Thymus (tissue), 11 donors: ENCODE data around the gene PLEKHH1. TPM values are rescaled to one million over a fixed set of nuclear protein-coding genes. Genes with fewer than 3 reads are reported as not detected.

Experiments
- DNase-seq, 9 donors: peaks; one replicate each; pipeline ENCODE4 v3.0.0-alpha.2; 2013; ENCODE audit warnings: low spot score in 9 of 9, low read depth in 6 of 9, missing footprints in 1 of 9
- H3K27ac ChIP-seq, 2 donors: one replicate each; pipeline ENCODE4 v1.5.1; 2013; ENCODE audit warnings: control low read depth in 1 of 2, low read depth in 1 of 2, low read length in 1 of 2, mild to moderate bottlenecking in 1 of 2, moderate library complexity in 1 of 2
- H3K27me3 ChIP-seq, 2 donors: one replicate each; pipeline ENCODE4 v1.5.1; 2013; ENCODE audit warnings: low read length in 1 of 2; ENCODE audit not compliant: control insufficient read depth in 2 of 2, insufficient read depth in 1 of 2
- H3K36me3 ChIP-seq, 2 donors: one replicate each; pipeline ENCODE4 v1.5.1; 2013; ENCODE audit warnings: low read length in 1 of 2, mild to moderate bottlenecking in 1 of 2, moderate library complexity in 1 of 2; ENCODE audit not compliant: control insufficient read depth in 2 of 2, insufficient read depth in 2 of 2
- H3K4me1 ChIP-seq, 2 donors: one replicate each; pipeline ENCODE4 v1.5.1; 2013; ENCODE audit warnings: low read length in 2 of 2; ENCODE audit not compliant: control insufficient read depth in 2 of 2, insufficient read depth in 2 of 2
- H3K4me3 ChIP-seq, 2 donors: one replicate each; pipeline ENCODE4 v1.5.1; 2013; ENCODE audit warnings: low read length in 2 of 2, control low read depth in 1 of 2, mild to moderate bottlenecking in 1 of 2
- H3K9me3 ChIP-seq, 2 donors: one replicate each; pipeline ENCODE4 v1.5.1; 2013; ENCODE audit warnings: low read length in 1 of 2, mild to moderate bottlenecking in 1 of 2; ENCODE audit not compliant: control insufficient read depth in 2 of 2, insufficient read depth in 1 of 2
- WGBS: extraction: QIAGEN DNeasy Blood & Tissue Kit; methylation state at CpG from one replicate; pipeline ENCODE4 v1.1.7; 2013; 5-methylcytosine and 5-hydroxymethylcytosine counted together
- polyA plus RNA-seq: library from polyadenylated mRNA; stranded (reverse); fragments of 200-250 nt; gene quantifications from one replicate; pipeline ENCODE4 v1.2.3, GENCODE V29; 2013
- total RNA-seq: library from RNA; stranded (reverse); fragments of 120-200 nt; gene quantifications from one replicate; pipeline ENCODE4 v1.2.4, GENCODE V29; 2013
- donor health status: healthy.

The PLEKHH1 gene
- total and polyA plus RNA-seq, 2 donors, result 2.0 to 10.7 TPM

DNA sequence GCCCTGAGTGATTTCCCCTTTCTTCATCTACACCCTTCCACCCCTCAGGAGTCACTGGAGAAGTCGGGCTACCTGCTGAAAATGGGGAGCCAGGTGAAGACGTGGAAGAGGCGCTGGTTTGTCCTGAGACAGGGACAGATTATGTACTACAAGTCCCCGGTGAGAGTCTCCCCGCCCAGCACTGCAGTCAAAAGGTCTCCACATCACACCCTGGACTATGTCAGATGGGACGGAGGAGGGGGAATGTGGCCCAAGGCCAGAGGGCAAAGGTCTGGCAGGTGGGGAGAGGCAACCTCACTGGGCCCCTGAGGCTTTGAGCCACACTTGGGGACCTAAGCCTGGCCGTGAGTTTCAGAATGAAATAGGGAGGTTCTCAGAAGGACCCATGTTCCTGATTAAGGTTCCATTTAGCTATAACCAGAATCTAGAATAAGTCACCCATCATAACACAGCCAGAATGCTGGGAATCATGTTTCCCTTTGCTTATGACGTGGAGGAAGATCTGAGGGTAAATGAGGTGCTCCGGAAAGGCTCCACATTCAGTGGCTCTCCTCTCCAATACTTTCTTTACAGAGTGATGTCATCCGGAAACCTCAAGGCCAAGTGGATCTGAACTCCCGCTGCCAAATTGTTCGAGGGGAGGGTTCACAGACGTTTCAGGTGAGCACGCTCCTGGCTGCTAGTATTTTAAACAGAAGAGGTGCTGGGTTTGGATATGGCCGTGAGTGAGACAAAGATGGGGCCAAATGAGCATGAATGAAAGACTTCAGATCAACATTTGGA, 40.3 kb downstream of the PLEKHH1 start:
- Histone ChIP-seq H3K9me3 (no peaks in the 10 kb centered on the region), H3K27me3 (no peaks in the 10 kb centered on the region), H3K36me3 (no peaks in the 10 kb centered on the region), H3K4me1 (peaks cover 0 to 4% of the 10 kb centered on the region in 2 donors), H3K27ac (no peak overlapping the region), H3K4me3 (no peak overlapping the region)
- 94% methylated on average over 15 of the region's 15 CpGs for WGBS
- DNase-seq, result no peak

DNA sequence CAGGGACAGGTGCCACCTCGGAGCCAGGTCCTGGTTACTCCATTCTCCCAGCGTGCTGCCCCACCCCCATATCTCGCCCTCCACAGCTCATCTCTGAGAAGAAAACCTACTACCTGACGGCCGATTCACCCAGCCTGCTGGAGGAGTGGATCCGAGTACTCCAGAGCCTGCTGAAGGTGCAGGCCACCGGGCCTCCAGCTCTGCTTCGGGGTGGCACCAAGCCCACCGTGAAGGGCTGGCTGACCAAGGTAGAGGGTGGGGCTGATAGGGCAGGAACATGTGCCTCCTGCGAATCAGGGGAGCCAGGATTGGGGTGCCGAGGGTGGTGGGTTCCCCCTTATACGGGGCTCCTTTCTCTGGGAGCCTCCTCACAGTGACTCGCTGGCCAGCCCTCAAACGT, 41.1 kb downstream of the PLEKHH1 start:
- Histone ChIP-seq H3K4me3 (no peak overlapping the region), H3K27ac (no peak overlapping the region), H3K4me1 (peaks cover 0 to 4% of the 10 kb centered on the region in 2 donors), H3K9me3 (no peaks in the 10 kb centered on the region), H3K27me3 (no peaks in the 10 kb centered on the region), H3K36me3 (no peaks in the 10 kb centered on the region)
- 94% methylated on average over 14 of the region's 14 CpGs for WGBS
- no peak for DNase-seq

DNA sequence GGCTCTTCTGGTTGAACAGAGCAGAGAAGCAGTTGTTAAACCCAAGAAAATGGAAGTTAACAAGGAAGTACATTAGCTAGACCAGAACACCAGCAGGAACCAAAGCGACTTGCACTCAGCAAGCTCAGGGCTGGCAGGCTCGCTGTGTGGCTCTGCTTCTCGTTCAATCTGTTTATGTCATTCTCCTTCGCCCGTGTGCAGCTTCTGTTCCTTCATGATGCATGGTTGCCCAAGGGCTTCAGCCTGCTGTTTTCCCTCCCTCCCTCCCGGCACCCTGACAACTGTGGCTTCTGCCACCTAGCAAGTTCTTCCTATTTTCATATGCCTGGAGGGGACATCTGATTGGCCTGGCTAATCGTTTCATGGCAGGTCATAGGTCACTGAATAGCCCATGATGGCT, 41.7 kb downstream of the PLEKHH1 start:
- no peaks in the 10 kb centered on the region for H3K27me3 ChIP-seq
- H3K4me3 ChIP-seq, result no peak overlapping the region
- H3K9me3 ChIP-seq, result no peaks in the 10 kb centered on the region
- H3K4me1 ChIP-seq, result peaks cover 0 to 1% of the 10 kb centered on the region in 2 donors
- DNase-seq, result no peak
- no peak overlapping the region for H3K27ac ChIP-seq
- no peaks in the 10 kb centered on the region for H3K36me3 ChIP-seq
- WGBS, result 93% methylated on average over 7 of the region's 7 CpGs

DNA sequence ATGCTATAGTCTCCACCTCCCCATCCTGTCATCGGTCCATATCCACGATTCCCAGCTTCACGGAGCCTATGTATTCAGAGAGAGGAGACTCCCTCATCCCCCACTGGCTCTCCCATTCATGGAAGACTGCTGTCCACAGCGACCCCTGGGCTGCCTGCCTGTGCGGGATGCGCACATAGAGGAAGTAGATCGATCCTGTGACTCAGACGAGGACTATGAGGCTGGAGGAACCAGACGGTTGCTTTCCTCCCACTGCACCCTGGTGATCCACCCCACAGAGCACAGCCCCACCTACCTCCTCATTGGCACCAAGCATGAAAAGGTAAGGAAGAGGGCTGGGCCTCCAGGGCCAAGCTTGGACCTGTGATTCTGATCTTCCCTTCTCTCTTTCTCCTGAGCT, 42.6 kb downstream of the PLEKHH1 start:
- Histone ChIP-seq H3K27ac (no peak overlapping the region), H3K4me1 (no peaks in the 10 kb centered on the region), H3K36me3 (no peaks in the 10 kb centered on the region), H3K9me3 (no peaks in the 10 kb centered on the region), H3K4me3 (no peak overlapping the region), H3K27me3 (no peaks in the 10 kb centered on the region)
- 71% methylated on average over 9 of the region's 9 CpGs for WGBS
- DNase-seq, result no peak

DNA sequence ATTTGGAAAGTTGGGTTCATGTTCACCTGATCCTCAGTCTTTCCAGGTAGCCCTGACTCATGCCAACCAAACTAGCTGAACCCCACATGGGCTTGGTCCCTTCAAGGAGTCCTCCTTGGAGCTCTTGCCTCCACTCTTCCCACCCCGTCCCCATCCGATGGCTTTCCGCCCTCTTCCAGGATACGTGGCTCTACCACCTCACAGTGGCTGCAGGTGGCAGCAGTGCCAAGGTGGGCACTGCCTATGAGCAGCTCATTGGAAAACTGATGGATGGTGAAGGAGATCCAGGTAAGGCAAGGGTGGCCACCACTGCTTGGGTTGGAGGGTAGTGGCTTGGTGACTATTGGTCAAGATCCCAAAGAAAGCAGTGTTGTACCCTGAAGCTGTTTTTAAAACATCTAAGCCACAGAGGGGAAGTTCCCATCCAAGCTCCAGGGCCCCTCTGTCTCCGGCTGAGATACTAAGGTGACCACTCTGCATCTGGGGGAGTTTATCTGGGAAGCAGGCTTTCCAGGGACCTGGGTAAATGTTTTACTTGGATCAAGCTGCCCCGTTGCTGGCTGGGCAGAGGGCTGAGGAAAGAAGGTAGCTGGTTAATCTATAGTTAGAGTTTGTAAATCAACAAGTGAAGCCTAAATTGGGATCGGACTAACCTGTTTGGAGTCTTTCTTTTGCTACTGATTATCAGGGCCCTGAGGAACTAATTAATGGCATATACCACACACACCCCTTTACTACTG, 43.3 kb downstream of the PLEKHH1 start:
- no peak for DNase-seq
- Histone ChIP-seq H3K27ac (no peak overlapping the region), H3K27me3 (no peaks in the 10 kb centered on the region), H3K4me1 (no peaks in the 10 kb centered on the region), H3K4me3 (no peak overlapping the region), H3K9me3 (no peaks in the 10 kb centered on the region), H3K36me3 (no peaks in the 10 kb centered on the region)
- WGBS, result 97% methylated on average over 7 of the region's 7 CpGs

DNA sequence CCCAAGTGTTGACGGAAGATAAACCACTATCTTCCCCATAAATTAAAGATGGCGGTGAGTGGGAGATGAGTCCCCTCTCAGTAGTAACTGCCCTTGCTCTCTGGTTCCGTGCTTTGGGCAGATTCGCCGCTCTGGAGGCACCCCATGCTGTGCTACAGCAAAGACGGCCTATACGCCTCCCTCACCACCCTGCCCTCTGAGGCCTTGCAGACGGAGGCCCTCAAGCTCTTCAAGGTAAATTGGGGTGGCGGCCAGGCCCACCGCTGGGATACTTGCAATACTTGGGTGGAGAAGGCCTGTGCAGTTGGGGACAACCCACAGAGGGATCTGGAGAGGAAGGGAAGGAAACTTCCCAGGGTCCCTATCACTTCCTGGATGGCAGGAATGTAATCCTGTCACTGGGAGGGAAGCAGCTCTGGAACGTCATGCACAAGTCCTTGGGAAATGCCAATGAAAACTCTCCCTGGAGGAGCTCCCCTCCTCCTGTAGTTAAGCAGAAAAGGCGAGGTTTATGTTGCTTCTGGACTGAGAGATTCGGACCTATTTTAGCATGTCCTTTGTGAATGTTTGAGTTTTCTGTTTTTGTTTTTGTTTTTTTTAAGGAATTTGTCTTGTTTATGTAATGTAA, 44.2 kb downstream of the PLEKHH1 start:
- Histone ChIP-seq H3K27me3 (no peaks in the 10 kb centered on the region), H3K4me3 (no peak overlapping the region), H3K27ac (no peak overlapping the region), H3K36me3 (no peaks in the 10 kb centered on the region), H3K4me1 (no peaks in the 10 kb centered on the region), H3K9me3 (no peaks in the 10 kb centered on the region)
- DNase-seq, result no peak
- 91% methylated on average over 13 of the region's 13 CpGs for WGBS

DNA sequence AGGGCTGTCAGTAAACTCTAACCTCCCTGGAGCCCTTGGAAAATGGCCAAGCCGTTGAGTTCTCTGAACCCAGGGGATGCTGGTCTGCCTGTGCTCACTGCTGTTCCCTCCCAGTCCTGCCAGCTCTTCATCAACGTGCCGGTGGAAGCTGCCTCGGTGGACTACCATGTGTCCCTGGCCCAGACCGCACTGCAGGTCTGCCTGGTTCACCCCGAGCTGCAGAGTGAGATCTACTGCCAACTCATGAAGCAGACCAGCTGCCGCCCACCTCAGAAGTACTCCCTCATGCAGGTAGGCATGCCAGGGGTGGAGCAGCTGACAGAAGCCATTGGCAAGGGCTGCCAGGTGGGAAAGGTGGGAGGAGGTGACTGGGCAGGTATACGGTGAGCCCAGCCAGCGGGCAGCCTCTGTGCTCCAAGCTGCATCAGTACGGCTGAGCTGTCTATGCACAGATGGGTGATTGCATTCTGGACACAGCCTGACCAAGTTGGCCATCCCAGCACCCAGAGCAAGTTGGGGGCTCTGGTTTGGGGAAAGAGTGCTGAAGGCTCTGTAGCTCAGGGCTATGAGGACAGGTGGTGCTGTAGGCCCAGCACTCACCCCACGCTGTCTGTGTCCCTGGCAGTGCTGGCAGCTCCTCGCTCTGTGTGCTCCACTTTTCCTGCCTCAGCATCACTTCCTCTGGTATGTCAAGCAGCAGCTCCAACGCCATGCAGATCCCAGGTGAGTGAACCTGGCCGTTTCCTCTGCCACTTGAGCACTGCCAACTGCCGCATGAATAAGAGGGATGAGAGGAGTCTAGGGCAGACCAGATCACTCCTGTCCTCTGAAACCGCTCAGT, 45.0 kb downstream of the PLEKHH1 start:
- no peak for DNase-seq
- 95% methylated on average over 16 of the region's 16 CpGs for WGBS
- no peak overlapping the region for H3K4me3 ChIP-seq
- H3K27me3 ChIP-seq, result no peaks in the 10 kb centered on the region
- no peak overlapping the region for H3K27ac ChIP-seq
- no peaks in the 10 kb centered on the region for H3K9me3 ChIP-seq
- H3K36me3 ChIP-seq, result no peaks in the 10 kb centered on the region
- H3K4me1 ChIP-seq, result no peaks in the 10 kb centered on the region

DNA sequence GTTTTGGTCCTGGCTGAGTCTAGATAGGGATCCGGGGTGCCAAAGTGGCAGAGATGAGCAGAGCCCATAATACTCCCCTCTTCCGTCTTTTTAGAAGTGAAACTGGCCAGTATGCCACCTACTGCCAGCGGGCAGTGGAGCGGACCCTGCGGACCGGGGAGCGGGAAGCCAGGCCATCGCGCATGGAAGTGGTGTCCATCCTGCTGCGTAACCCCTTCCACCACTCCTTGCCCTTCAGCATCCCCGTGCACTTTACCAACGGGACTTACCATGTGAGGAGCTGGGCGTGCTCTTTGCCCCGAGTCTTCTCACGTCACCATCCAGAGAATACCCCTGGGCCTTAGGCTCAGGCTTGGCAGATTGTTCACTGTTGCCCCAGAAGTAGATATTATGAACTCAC, 46.0 kb downstream of the PLEKHH1 start:
- no peak overlapping the region for H3K27ac ChIP-seq
- H3K4me3 ChIP-seq, result no peak overlapping the region
- no peaks in the 10 kb centered on the region for H3K9me3 ChIP-seq
- H3K27me3 ChIP-seq, result no peaks in the 10 kb centered on the region
- no peak for DNase-seq
- WGBS, result 84% methylated on average over 15 of the region's 15 CpGs
- H3K4me1 ChIP-seq, result no peaks in the 10 kb centered on the region
- H3K36me3 ChIP-seq, result no peaks in the 10 kb centered on the region
